K562 (cell line): ENCODE results near the gene ATOH8.

Experiments
- CUX1 ChIP-seq: fragments of 200-800 bp; sonication (Bioruptor generic); IDR thresholded peaks from 2 replicates; pipeline ENCODE4 v1.6.1; 2016; ENCODE audit warnings: missing genetic modification characterization, missing compliant biosample characterization
- HNRNPL ChIP-seq: fragments of 200-400 bp; formaldehyde crosslinking; IDR thresholded peaks from 2 replicates; pipeline ENCODE4 v1.6.1; 2017; ENCODE audit warnings: low read depth, mild to moderate bottlenecking, low read length
- KLF16 ChIP-seq: IDR thresholded peaks from 2 replicates; pipeline ENCODE4 v1.6.1; 2016; ENCODE audit warnings: antibody characterized with exemption
- POLR2A ChIP-seq: fragments of 450-650 bp; conservative IDR thresholded peaks from 2 replicates; pipeline ENCODE4 v1.6.1; 2016
- PTBP1 ChIP-seq: fragments of 200-400 bp; formaldehyde crosslinking; IDR thresholded peaks from 2 replicates; pipeline ENCODE4 v1.6.1; 2017; ENCODE audit warnings: low read depth, low read length
- ZNF511 ChIP-seq: sonication (generic); formaldehyde crosslinking; IDR thresholded peaks from 2 replicates; pipeline ENCODE4 v1.8.0; 2022; ENCODE audit warnings: mild to moderate bottlenecking, missing genetic modification reagents
- ZNF830 ChIP-seq: fragments of 250-450 bp; sonication (Bioruptor Pico); IDR thresholded peaks from 2 replicates; pipeline ENCODE4 v1.5.0; 2021; ENCODE audit warnings: mild to moderate bottlenecking

GRCh38 chr2:85790499-85791188 is 36.9 kb downstream of the ATOH8 start:
- TF ChIP-seq POLR2A (no peak), HNRNPL (no peak), CUX1 (CRISPR knock-in tag) (no peak), PTBP1 (no peak), KLF16 (no peak), ZNF511 (CRISPR knock-in tag) (no peak), ZNF830 (CRISPR knock-in tag) (no peak)
